Left lung (tissue), 10 donors: Measurements from ENCODE around the gene UBE2J2. TPM values are rescaled to one million over a fixed set of nuclear protein-coding genes. Genes with fewer than 3 reads are reported as not detected.

Experiments
- ATAC-seq: fragments of 200-7000 bp; cut with Tn5 transposase; one replicate; pipeline ENCODE4 v1.9.1; 2020; ENCODE audit warnings: moderate library complexity
- DNase-seq, 4 donors: peaks; one replicate each; pipeline ENCODE4 v3.0.0-alpha.2; 2013 to 2020
- H3K27ac ChIP-seq, 2 donors: fragments of 200-600 bp; sonication (generic) in 1 of 2; one replicate each; pipeline versions ENCODE4 v1.5.0 to v1.8.0; 2020 to 2021
- H3K27me3 ChIP-seq, 2 donors: fragments of 200-600 bp; sonication (generic) in 1 of 2; one replicate each; pipeline versions ENCODE4 v1.5.0 to v1.8.0; 2020 to 2021
- H3K36me3 ChIP-seq, 2 donors: fragments of 200-600 bp; sonication (generic) in 1 of 2; one replicate each; pipeline versions ENCODE4 v1.5.0 to v1.8.0; 2020 to 2021
- H3K4me1 ChIP-seq, 2 donors: fragments of 200-600 bp; one replicate each; pipeline ENCODE4 v1.8.0; 2021
- H3K4me3 ChIP-seq, 2 donors: fragments of 200-600 bp; sonication (generic) in 1 of 2; one replicate each; pipeline versions ENCODE4 v1.5.0 to v1.8.0; 2020 to 2021; ENCODE audit warnings: mild to moderate bottlenecking in 1 of 2
- H3K9me3 ChIP-seq, 2 donors: fragments of 200-600 bp; sonication (generic) in 1 of 2; one replicate each; pipeline versions ENCODE4 v1.5.0 to v1.8.0; 2020 to 2021
- CTCF ChIP-seq, 2 donors: fragments of 200-600 bp; sonication (generic) in 1 of 2; IDR thresholded peaks; one replicate each; pipeline versions ENCODE4 v1.5.0 to v1.8.0; 2021; ENCODE audit warnings: antibody characterized with exemption in 2 of 2
- intact Hi-C, 2 donors: fragments of 100-400 bp; cut with DNase I; formaldehyde crosslinking; loops; one replicate each; pipeline versions ENCODE4 v1.11.2 to v1.14.2; 2022
- polyA plus RNA-seq, 6 donors: library from polyadenylated mRNA; unstranded; fragments of 120-200 nt; gene quantifications; one replicate each; pipeline ENCODE4 v1.2.1, GENCODE V29; 2013; ENCODE audit not compliant: insufficient read length in 6 of 6
- total RNA-seq, 2 donors: library from RNA; stranded (reverse); fragmentation: NEBNext Ultra II Directional; extraction: Animal tissue kit (Norgen Biotek cat#: 25700); gene quantifications; one replicate each; pipeline ENCODE4 v1.2.1, GENCODE V29; 2021
- donor health status: DM: no; HTN: yes; CAD: no.
- donor health status: DM: no; HTN: no; CAD: no.

UBE2J2 gene
- total and polyA plus RNA-seq, 8 donors, result 42.8 to 68.6 (median 52.1) TPM

- H3K27me3 ChIP-seq, result no peaks in the 10 kb centered on the region
- TF ChIP-seq CTCF (IDR thresholded peaks at IDR 0.05), result no peak
- H3K9me3 ChIP-seq, result no peaks in the 10 kb centered on the region
- H3K4me3 ChIP-seq, result no peak overlapping the region
- DNase-seq (no peak), ATAC-seq (no peak)
- intact Hi-C loops, result no loop called here
- H3K4me1 ChIP-seq, result peaks cover 7 to 22% of the 10 kb centered on the region in 2 donors
- peaks cover 0 to 93% of the 10 kb centered on the region in 2 donors for H3K36me3 ChIP-seq
- H3K27ac ChIP-seq, result no peak overlapping the region
These were observed 41.8 kb upstream of the UBE2J2 start for GRCh38 chr1:1315435-1315954.

- peaks cover 7 to 22% of the 10 kb centered on the region in 2 donors for H3K4me1 ChIP-seq
- intact Hi-C loops, result no loop called here
- no peak overlapping the region for H3K4me3 ChIP-seq
- ATAC-seq (no peak), DNase-seq (no peak)
- H3K36me3 ChIP-seq, result peaks cover 0 to 93% of the 10 kb centered on the region in 2 donors
- no peak overlapping the region for H3K27ac ChIP-seq
- no peaks in the 10 kb centered on the region for H3K9me3 ChIP-seq
- H3K27me3 ChIP-seq, result no peaks in the 10 kb centered on the region
- TF ChIP-seq CTCF (IDR thresholded peaks at IDR 0.05), result no peak
These were observed 41.2 kb upstream of the UBE2J2 start for GRCh38 chr1:1314678-1315335.

GRCh38 chr1:1314237-1314586, 40.6 kb upstream of the UBE2J2 start:
- peaks cover 0 to 90% of the 10 kb centered on the region in 2 donors for H3K36me3 ChIP-seq
- intact Hi-C loops, result no loop called here

GRCh38 chr1:1313500-1314236, 40.0 kb upstream of the UBE2J2 start:
- H3K36me3 ChIP-seq, result peaks cover 0 to 85% of the 10 kb centered on the region in 2 donors
- no peak overlapping the region for H3K27ac ChIP-seq
- no peak for DNase-seq

More at GRCh38 chr1:1314237-1314586, 40.6 kb upstream of the UBE2J2 start:
- Histone ChIP-seq H3K9me3 (no peaks in the 10 kb centered on the region), H3K4me3 (no peak overlapping the region), H3K27ac (no peak overlapping the region), H3K4me1 (peaks cover 7 to 27% of the 10 kb centered on the region in 2 donors), H3K27me3 (no peaks in the 10 kb centered on the region)
- ATAC-seq (no peak), DNase-seq (no peak)
- no peak for TF ChIP-seq CTCF (IDR thresholded peaks at IDR 0.05)

More at GRCh38 chr1:1313500-1314236, 40.0 kb upstream of the UBE2J2 start:
- no peak for ATAC-seq
- Histone ChIP-seq H3K4me3 (no peak overlapping the region), H3K27me3 (no peaks in the 10 kb centered on the region), H3K4me1 (peaks cover 3 to 27% of the 10 kb centered on the region in 2 donors), H3K9me3 (no peaks in the 10 kb centered on the region)
- intact Hi-C loops, result no loop called here
- no peak for TF ChIP-seq CTCF (IDR thresholded peaks at IDR 0.05)
